ENCODE data around the gene ZNF764.
"Not testable (repeated sequence)": the region's sequence is repeated elsewhere in the genome, so short reads cannot be mapped to it uniquely, and the experiment has no call there.

The ZNF764 gene

DNA sequence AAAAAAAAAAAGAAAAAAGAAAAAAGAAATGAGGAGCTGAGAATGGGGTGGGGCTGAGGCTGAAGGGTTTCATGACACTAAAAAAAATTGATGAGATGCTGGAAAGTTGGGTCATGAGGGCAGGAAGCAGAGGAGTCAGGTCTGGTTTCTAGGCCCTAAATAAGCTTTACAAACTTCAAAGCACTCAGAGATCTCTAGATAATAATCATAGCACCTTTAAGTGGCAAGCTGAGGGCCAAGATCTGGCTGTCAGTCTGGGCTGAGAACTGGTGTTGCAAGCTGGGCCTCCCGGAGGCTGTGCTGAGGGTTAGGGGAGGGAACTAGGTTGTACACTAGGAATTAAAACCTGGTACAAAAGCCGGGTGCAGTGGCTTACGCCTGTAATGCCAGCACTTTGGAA, 6.4 kb downstream of the ZNF764 start:
- Histone ChIP-seq H3K9me3 (ENCODE audit: control insufficient read depth in 2 of 2, low read length in 2 of 2) (no peaks in the 10 kb centered on the region), H3K27me3 (ENCODE audit: control insufficient read depth in 2 of 2, insufficient read depth in 2 of 2, low read length in 2 of 2) (no peaks in the 10 kb centered on the region), H3K4me1 (ENCODE audit: control insufficient read depth in 2 of 2, insufficient read depth in 2 of 2, low read length in 2 of 2) (peaks cover 20 to 24% of the 10 kb centered on the region in 2 donors), H3K9ac (ENCODE audit: low read depth in 1 of 2, low read length in 2 of 2) (no peak overlapping the region), H3K27ac (ENCODE audit: low read depth in 2 of 2, low read length in 2 of 2) (no peak overlapping the region), H3K36me3 (ENCODE audit: control insufficient read depth in 2 of 2, insufficient read depth in 2 of 2, low read length in 2 of 2) (peaks cover 6 to 20% of the 10 kb centered on the region in 2 donors), H3K4me3 (ENCODE audit: low read length in 2 of 2) (no peak overlapping the region)

DNA sequence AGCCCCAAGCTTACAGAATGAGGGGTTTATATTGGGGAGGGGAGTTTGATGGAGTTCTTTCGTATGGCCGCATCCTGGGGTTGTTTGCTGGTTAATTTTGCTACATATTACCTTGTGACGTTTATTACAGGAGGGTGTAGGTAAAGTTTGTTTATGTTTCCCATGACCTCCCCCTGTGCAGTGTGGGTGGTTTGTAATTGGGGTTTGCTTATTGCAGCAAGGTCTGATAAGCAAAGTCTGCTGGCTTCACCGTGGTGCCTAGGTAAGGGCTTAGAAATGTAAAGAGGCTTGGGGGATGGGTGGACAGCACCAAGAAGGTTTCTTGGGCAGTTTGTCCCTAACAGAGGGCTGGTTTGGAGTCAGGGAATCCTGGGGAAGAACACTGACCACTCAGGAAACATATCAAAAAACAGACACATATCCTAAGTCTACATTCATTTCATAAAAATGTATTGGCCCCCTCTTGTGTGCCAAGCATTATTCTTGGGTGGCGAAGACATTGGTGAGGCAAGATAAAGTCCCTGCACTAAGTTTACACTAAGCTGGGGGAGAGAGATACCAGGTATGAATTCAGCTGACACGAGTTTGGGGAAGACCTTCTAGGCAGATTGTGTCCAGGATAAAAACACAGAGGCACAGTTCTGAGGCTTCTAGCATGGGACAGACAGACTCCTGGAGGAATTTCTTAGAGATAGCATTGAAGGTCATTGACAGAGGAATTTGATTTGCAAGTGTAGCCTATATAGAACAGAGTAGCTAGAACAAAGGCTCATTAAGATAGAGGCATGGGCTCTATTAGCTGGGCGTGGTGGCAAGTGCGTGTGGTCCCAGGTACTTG, 9.5 kb downstream of the ZNF764 start:
- H3K4me3 ChIP-seq (ENCODE audit: low read length in 2 of 2), result no peak overlapping the region
- H3K4me1 ChIP-seq (ENCODE audit: control insufficient read depth in 2 of 2, insufficient read depth in 2 of 2, low read length in 2 of 2), result peaks cover 14 to 15% of the 10 kb centered on the region in 2 donors
- H3K27me3 ChIP-seq (ENCODE audit: control insufficient read depth in 2 of 2, insufficient read depth in 2 of 2, low read length in 2 of 2), result no peaks in the 10 kb centered on the region
- peaks cover 4 to 8% of the 10 kb centered on the region in 2 donors for H3K36me3 ChIP-seq (ENCODE audit: control insufficient read depth in 2 of 2, insufficient read depth in 2 of 2, low read length in 2 of 2)
- H3K9ac ChIP-seq (ENCODE audit: low read depth in 1 of 2, low read length in 2 of 2), result peak overlapping the region in 1 of 2 donors; percentile 48
- H3K27ac ChIP-seq (ENCODE audit: low read depth in 2 of 2, low read length in 2 of 2), result peak overlapping the region in 1 of 2 donors; percentile 70
- no peaks in the 10 kb centered on the region for H3K9me3 ChIP-seq (ENCODE audit: control insufficient read depth in 2 of 2, low read length in 2 of 2)

DNA sequence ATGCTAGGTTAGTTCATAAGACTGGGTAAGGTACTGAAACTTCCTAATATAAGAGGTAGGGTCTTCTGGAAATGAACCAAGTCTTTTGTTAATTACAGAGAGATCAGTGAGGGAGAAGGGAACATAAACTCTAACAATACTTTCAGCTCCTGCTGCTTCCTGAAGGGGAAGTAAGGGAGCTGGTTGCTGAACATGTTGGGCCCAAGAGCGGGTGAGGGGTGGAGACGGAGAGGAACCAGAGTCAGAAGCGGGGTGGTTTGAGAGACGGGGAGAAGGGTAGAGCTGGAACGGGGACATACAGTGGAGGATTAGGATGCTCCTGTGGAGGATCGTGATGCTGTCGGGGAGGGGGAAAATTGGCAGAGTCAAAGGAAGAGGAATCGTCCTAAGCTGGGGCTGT, 12.1 kb downstream of the ZNF764 start:
- H3K4me1 ChIP-seq (ENCODE audit: control insufficient read depth in 2 of 2, insufficient read depth in 2 of 2, low read length in 2 of 2), result peaks cover 19 to 31% of the 10 kb centered on the region in 2 donors
- H3K27ac ChIP-seq (ENCODE audit: low read depth in 2 of 2, low read length in 2 of 2), result no peak overlapping the region
- no peak overlapping the region for H3K9ac ChIP-seq (ENCODE audit: low read depth in 1 of 2, low read length in 2 of 2)
- no peaks in the 10 kb centered on the region for H3K9me3 ChIP-seq (ENCODE audit: control insufficient read depth in 2 of 2, low read length in 2 of 2)
- no peaks in the 10 kb centered on the region for H3K36me3 ChIP-seq (ENCODE audit: control insufficient read depth in 2 of 2, insufficient read depth in 2 of 2, low read length in 2 of 2)
- H3K27me3 ChIP-seq (ENCODE audit: control insufficient read depth in 2 of 2, insufficient read depth in 2 of 2, low read length in 2 of 2), result no peaks in the 10 kb centered on the region
- H3K4me3 ChIP-seq (ENCODE audit: low read length in 2 of 2), result no peak overlapping the region

DNA sequence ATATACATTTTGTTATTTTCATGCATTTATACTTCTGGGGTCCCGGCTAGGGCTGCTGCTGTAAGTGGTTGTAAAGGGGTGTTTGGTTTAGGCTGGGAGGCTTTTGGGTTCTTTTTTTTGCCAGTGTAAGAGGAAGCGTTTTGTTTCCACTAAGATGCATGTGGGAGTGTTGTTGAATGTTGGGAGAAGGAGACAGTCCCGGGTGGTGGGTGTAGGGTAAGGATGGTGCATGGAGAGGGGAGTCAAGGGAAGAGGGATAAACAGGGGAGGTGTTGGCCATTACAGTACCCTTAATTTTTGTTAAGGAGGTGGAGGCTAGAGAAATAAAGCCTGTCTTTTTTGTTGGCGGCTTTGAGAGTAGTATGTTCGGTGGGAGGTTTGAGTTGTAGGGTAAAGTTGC, 15.1 kb downstream of the ZNF764 start:
- H3K4me1 ChIP-seq (ENCODE audit: control insufficient read depth in 2 of 2, insufficient read depth in 2 of 2, low read length in 2 of 2), result peaks cover 18 to 21% of the 10 kb centered on the region in 2 donors
- no peaks in the 10 kb centered on the region for H3K27me3 ChIP-seq (ENCODE audit: control insufficient read depth in 2 of 2, insufficient read depth in 2 of 2, low read length in 2 of 2)

DNA sequence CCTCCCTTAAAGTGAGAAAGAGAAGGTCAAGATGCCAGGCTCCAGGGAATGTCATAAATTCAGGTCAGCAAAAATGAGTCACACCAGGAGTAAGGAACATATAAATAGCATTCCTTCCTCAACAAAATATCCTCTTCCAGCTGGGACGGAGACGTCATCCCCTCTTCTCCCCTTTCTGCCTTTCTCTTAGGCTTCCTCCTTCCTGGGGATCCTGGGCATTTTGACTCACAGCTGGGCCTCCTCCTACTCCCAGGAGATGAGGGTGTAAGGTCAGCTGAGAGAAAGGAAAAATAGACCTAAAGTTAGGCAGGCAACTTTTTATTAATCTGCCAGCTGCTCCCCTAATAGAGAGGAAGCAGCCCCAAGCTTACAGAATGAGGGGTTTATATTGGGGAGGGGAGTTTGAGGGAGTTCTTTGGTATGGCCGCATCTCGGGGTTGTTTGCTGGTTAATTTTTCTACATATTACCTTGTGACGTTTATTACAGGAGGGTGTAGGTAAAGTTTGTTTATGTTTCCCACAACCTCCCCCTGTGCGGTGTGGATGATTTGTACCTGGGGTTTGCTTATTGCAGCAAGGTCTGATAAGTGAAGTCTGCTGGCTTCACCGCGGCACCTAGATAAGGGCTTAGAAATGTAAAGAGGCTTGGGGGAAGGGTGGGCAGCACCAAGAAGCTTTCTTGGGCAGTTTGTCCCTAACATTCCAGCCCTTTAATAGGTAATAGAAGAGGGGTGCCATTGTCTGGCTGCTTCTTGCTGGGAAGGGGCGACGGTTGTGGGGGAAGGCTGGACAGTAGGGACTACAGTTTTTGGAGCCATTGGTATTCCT, 16.5 kb downstream of the ZNF764 start:
- H3K27me3 ChIP-seq (ENCODE audit: control insufficient read depth in 2 of 2, insufficient read depth in 2 of 2, low read length in 2 of 2), result no peaks in the 10 kb centered on the region
- peaks cover 18% of the 10 kb centered on the region in 2 donors for H3K4me1 ChIP-seq (ENCODE audit: control insufficient read depth in 2 of 2, insufficient read depth in 2 of 2, low read length in 2 of 2)
- H3K9me3 ChIP-seq (ENCODE audit: control insufficient read depth in 2 of 2, low read length in 2 of 2), result no peaks in the 10 kb centered on the region
- H3K36me3 ChIP-seq (ENCODE audit: control insufficient read depth in 2 of 2, insufficient read depth in 2 of 2, low read length in 2 of 2), result no peaks in the 10 kb centered on the region
- peak overlapping the region; percentile 51 to 54 for H3K9ac ChIP-seq (ENCODE audit: low read depth in 1 of 2, low read length in 2 of 2)
- H3K4me3 ChIP-seq (ENCODE audit: low read length in 2 of 2), result peak overlapping the region in 1 of 2 donors; percentile 50
- peak overlapping the region; percentile 83 to 88 for H3K27ac ChIP-seq (ENCODE audit: low read depth in 2 of 2, low read length in 2 of 2)

More for the DNA sequence above, 15.1 kb downstream of the ZNF764 start:
- Histone ChIP-seq H3K27ac (ENCODE audit: low read depth in 2 of 2, low read length in 2 of 2) (peak overlapping the region in 1 of 2 donors; percentile 83), H3K9ac (ENCODE audit: low read depth in 1 of 2, low read length in 2 of 2) (no peak overlapping the region), H3K9me3 (ENCODE audit: control insufficient read depth in 2 of 2, low read length in 2 of 2) (no peaks in the 10 kb centered on the region), H3K36me3 (ENCODE audit: control insufficient read depth in 2 of 2, insufficient read depth in 2 of 2, low read length in 2 of 2) (no peaks in the 10 kb centered on the region), H3K4me3 (ENCODE audit: low read length in 2 of 2) (no peak overlapping the region)

DNA sequence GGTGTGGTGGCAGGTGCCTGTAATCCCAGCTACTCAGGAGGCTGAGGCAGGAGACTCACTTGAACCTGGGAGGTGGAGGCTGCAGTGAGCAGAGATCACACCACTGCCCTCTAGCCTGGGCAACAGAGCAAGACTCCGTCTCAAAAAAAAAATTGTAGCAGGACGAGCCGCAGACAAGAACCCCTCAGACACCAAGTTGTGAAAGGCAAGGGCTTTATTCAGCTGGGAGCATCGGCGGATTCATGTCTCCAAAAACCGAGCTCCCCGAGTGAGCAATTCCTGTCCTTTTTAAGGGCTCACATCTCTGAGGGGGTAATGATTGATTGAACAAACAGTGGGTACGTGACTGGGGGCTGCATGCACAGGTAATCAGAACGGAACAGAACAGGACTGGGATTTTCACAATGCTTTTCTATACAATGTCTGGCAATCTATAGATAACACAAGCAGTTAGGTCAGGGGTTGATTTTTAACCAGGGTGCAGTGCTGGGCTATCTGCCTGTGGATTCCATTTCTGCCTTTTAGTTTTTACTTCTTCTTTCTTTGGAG, 17.2 kb downstream of the ZNF764 start:
- H3K9ac ChIP-seq (ENCODE audit: low read depth in 1 of 2, low read length in 2 of 2), result peak overlapping the region in 1 of 2 donors; percentile 51
- H3K27ac ChIP-seq (ENCODE audit: low read depth in 2 of 2, low read length in 2 of 2), result peak overlapping the region; percentile 83 to 88

DNA sequence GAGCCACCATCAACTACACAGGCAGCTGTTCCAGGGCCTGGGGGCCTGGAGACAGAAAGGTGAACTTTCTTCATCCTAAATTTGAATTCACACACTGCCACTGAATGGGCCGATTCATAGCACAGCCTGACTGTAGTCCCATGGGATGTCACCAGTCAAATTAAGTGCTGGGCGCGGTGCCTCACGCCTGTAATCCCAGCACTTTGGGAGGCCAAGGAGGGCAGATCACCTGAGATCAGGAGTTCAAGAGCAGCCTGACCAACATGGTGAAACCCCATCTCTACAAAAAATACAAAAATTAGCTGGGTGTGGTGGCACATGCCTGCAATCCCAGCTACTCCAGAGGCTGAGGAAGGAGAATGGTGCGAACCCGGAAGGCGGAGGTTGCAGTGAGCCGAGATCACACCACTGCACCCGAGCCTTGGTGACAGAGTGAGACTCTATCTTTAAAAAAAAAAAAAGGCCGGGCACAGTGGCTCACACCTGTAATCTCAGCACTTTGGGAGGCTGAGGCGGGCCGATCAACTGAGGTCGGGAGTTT, 18.1 kb downstream of the ZNF764 start:
- not testable (repeated sequence) for H3K36me3 ChIP-seq (ENCODE audit: control insufficient read depth in 2 of 2, insufficient read depth in 2 of 2, low read length in 2 of 2); H3K9me3 ChIP-seq (ENCODE audit: control insufficient read depth in 2 of 2, low read length in 2 of 2); H3K27ac ChIP-seq (ENCODE audit: low read depth in 2 of 2, low read length in 2 of 2); H3K9ac ChIP-seq (ENCODE audit: low read depth in 1 of 2, low read length in 2 of 2); H3K4me3 ChIP-seq (ENCODE audit: low read length in 2 of 2); H3K27me3 ChIP-seq (ENCODE audit: control insufficient read depth in 2 of 2, insufficient read depth in 2 of 2, low read length in 2 of 2)
- H3K4me1 ChIP-seq (ENCODE audit: control insufficient read depth in 2 of 2, insufficient read depth in 2 of 2, low read length in 2 of 2), result peaks cover 27 to 28% of the 10 kb centered on the region in 2 donors

More for the DNA sequence above, 17.2 kb downstream of the ZNF764 start:
- Histone ChIP-seq H3K4me3 (ENCODE audit: low read length in 2 of 2) (peak overlapping the region in 1 of 2 donors; percentile 23), H3K4me1 (ENCODE audit: control insufficient read depth in 2 of 2, insufficient read depth in 2 of 2, low read length in 2 of 2) (peaks cover 19% of the 10 kb centered on the region in 2 donors)
- H3K9me3 ChIP-seq (ENCODE audit: control insufficient read depth in 2 of 2, low read length in 2 of 2); H3K36me3 ChIP-seq (ENCODE audit: control insufficient read depth in 2 of 2, insufficient read depth in 2 of 2, low read length in 2 of 2); H3K27me3 ChIP-seq (ENCODE audit: control insufficient read depth in 2 of 2, insufficient read depth in 2 of 2, low read length in 2 of 2): not testable (repeated sequence)

DNA sequence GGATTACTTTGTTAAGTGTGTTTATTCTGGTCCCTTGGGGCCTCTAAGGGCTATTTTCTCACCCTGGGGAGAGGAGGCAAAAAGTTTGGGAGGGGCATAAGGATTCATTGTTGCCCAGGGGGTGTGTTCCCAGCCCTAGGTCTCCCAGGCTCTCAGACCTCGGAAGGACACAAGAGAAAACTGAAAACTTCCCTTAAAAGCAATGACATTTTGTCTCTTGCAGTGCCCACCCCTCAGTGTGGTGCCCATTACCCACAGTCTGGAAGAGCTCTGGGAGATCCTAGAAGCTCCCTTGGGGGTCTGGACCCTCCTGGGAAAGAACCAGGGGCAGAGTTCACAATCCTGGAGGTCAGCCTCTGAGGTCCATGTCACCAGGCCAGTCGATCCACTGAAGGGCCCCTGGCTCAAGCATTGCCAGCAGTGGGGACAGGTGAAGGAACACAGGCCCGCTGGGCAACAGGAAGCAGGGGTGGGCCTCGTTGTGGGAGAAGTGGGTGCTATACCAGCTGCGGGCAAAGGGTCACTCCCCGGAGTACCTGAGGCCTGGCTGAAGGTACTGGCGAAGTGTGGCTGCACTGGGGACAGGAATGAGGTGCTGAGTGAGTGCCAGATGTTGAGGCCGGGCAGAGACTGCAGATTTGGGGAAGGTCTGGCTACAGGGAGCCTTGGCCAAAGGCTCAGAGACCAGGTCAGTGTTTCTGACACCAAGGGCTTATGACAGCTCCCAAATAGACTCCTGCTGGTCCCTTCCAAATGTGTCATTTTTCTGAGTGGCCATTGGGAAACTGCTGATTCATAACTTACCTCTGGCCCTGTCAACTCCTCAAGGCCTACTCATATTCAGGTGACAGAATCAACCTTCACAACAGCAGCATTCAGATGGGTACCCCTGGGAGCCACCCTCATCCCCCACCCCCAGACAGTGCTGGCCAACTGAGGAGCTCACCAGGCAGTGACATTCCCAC, 18.9 kb downstream of the ZNF764 start:
- Histone ChIP-seq H3K27me3 (ENCODE audit: control insufficient read depth in 2 of 2, insufficient read depth in 2 of 2, low read length in 2 of 2) (no peaks in the 10 kb centered on the region), H3K4me3 (ENCODE audit: low read length in 2 of 2) (no peak overlapping the region), H3K36me3 (ENCODE audit: control insufficient read depth in 2 of 2, insufficient read depth in 2 of 2, low read length in 2 of 2) (no peaks in the 10 kb centered on the region), H3K27ac (ENCODE audit: low read depth in 2 of 2, low read length in 2 of 2) (no peak overlapping the region), H3K4me1 (ENCODE audit: control insufficient read depth in 2 of 2, insufficient read depth in 2 of 2, low read length in 2 of 2) (peaks cover 27 to 28% of the 10 kb centered on the region in 2 donors), H3K9ac (ENCODE audit: low read depth in 1 of 2, low read length in 2 of 2) (no peak overlapping the region), H3K9me3 (ENCODE audit: control insufficient read depth in 2 of 2, low read length in 2 of 2) (no peaks in the 10 kb centered on the region)

DNA sequence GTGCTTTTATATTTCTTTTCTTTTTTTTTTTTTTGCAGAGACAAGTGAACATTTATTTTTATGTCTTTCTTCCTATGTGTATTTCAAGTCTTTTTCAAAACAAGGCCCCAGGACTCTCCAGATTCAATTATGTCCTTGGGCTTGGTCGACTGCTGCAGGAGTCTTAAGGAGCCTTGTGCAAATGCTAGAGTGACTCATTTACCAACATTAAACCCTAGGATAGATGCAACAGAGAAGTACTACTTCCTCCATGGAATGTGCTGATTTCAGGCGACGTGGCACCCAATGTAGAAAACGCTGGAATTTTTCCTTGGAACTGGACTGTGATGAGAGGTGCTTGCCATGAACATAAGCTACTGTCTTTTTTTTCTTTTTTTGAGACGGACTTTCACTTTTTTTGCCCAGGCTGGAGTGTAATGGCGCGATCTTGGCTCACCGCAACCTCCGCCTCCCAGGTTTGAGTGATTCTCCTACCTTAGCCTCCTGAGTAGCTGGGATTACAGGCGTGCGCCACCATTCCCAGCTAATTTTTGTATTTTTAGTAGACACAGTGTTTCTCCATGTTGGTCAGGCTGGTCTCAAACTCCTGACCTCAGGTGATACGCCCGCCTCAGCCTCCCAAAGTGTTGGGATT, 21.7 kb downstream of the ZNF764 start:
- peak overlapping the region in 1 of 2 donors; percentile 97 for H3K9ac ChIP-seq (ENCODE audit: low read depth in 1 of 2, low read length in 2 of 2)
- not testable (repeated sequence) for H3K27me3 ChIP-seq (ENCODE audit: control insufficient read depth in 2 of 2, insufficient read depth in 2 of 2, low read length in 2 of 2); H3K4me3 ChIP-seq (ENCODE audit: low read length in 2 of 2); H3K36me3 ChIP-seq (ENCODE audit: control insufficient read depth in 2 of 2, insufficient read depth in 2 of 2, low read length in 2 of 2); H3K9me3 ChIP-seq (ENCODE audit: control insufficient read depth in 2 of 2, low read length in 2 of 2); H3K27ac ChIP-seq (ENCODE audit: low read depth in 2 of 2, low read length in 2 of 2)
- peaks cover 21 to 24% of the 10 kb centered on the region in 2 donors for H3K4me1 ChIP-seq (ENCODE audit: control insufficient read depth in 2 of 2, insufficient read depth in 2 of 2, low read length in 2 of 2)

All from mucosa of rectum (tissue), 2 donors.